Left lung (tissue), 10 donors: ENCODE measurements around the gene NUP50. TPM values are rescaled to one million over a fixed set of nuclear protein-coding genes. Genes with fewer than 3 reads are reported as not detected.
A peak's percentile ranks its signal among the peaks of the same experiment; 100 is the strongest.

Experiments
- ATAC-seq: fragments of 200-7000 bp; cut with Tn5 transposase; one replicate; pipeline ENCODE4 v1.9.1; 2020; ENCODE audit warnings: moderate library complexity
- DNase-seq, 4 donors: peaks; one replicate each; pipeline ENCODE4 v3.0.0-alpha.2; 2013 to 2020
- H3K27ac ChIP-seq, 2 donors: fragments of 200-600 bp; sonication (generic) in 1 of 2; one replicate each; pipeline versions ENCODE4 v1.5.0 to v1.8.0; 2020 to 2021
- H3K27me3 ChIP-seq, 2 donors: fragments of 200-600 bp; sonication (generic) in 1 of 2; one replicate each; pipeline versions ENCODE4 v1.5.0 to v1.8.0; 2020 to 2021
- H3K36me3 ChIP-seq, 2 donors: fragments of 200-600 bp; sonication (generic) in 1 of 2; one replicate each; pipeline versions ENCODE4 v1.5.0 to v1.8.0; 2020 to 2021
- H3K4me1 ChIP-seq, 2 donors: fragments of 200-600 bp; one replicate each; pipeline ENCODE4 v1.8.0; 2021
- H3K4me3 ChIP-seq, 2 donors: fragments of 200-600 bp; sonication (generic) in 1 of 2; one replicate each; pipeline versions ENCODE4 v1.5.0 to v1.8.0; 2020 to 2021; ENCODE audit warnings: mild to moderate bottlenecking in 1 of 2
- H3K9me3 ChIP-seq, 2 donors: fragments of 200-600 bp; sonication (generic) in 1 of 2; one replicate each; pipeline versions ENCODE4 v1.5.0 to v1.8.0; 2020 to 2021
- CTCF ChIP-seq, 2 donors: fragments of 200-600 bp; sonication (generic) in 1 of 2; IDR thresholded peaks; one replicate each; pipeline versions ENCODE4 v1.5.0 to v1.8.0; 2021; ENCODE audit warnings: antibody characterized with exemption in 2 of 2
- intact Hi-C, 2 donors: fragments of 100-400 bp; cut with DNase I; formaldehyde crosslinking; loops; one replicate each; pipeline versions ENCODE4 v1.11.2 to v1.14.2; 2022
- polyA plus RNA-seq, 6 donors: library from polyadenylated mRNA; unstranded; fragments of 120-200 nt; gene quantifications; one replicate each; pipeline ENCODE4 v1.2.1, GENCODE V29; 2013; ENCODE audit not compliant: insufficient read length in 6 of 6
- total RNA-seq, 2 donors: library from RNA; stranded (reverse); fragmentation: NEBNext Ultra II Directional; extraction: Animal tissue kit (Norgen Biotek cat#: 25700); gene quantifications; one replicate each; pipeline ENCODE4 v1.2.1, GENCODE V29; 2021
- donor health status: DM: no; HTN: yes; CAD: no.
- donor health status: DM: no; HTN: no; CAD: no.

NUP50 gene
- total and polyA plus RNA-seq, 8 donors, result 47.4 to 70.0 (median 52.9) TPM

GRCh38 chr22:45217806-45218205 is 54.1 kb downstream of the NUP50 start:
- H3K27ac ChIP-seq, result no peak overlapping the region
- H3K36me3 ChIP-seq, result no peaks in the 10 kb centered on the region
- no peaks in the 10 kb centered on the region for H3K27me3 ChIP-seq
- intact Hi-C loops, result no loop called here
- no peak for TF ChIP-seq CTCF (IDR thresholded peaks at IDR 0.05)
- DNase-seq (peak in 1 of 4 donors; percentile 34), ATAC-seq (no peak)
- H3K4me3 ChIP-seq, result no peak overlapping the region
- peaks cover 0 to 34% of the 10 kb centered on the region in 2 donors for H3K4me1 ChIP-seq
- H3K9me3 ChIP-seq, result no peaks in the 10 kb centered on the region

GRCh38 chr22:45218976-45219375 is 55.3 kb downstream of the NUP50 start:
- intact Hi-C loops, result no loop called here
- Histone ChIP-seq H3K4me3 (no peak overlapping the region), H3K4me1 (peaks cover 0 to 31% of the 10 kb centered on the region in 2 donors), H3K36me3 (no peaks in the 10 kb centered on the region), H3K9me3 (no peaks in the 10 kb centered on the region), H3K27ac (no peak overlapping the region), H3K27me3 (no peaks in the 10 kb centered on the region)
- TF ChIP-seq CTCF (IDR thresholded peaks at IDR 0.05), result no peak
- no peak for ATAC-seq
- DNase-seq, result no peak

- H3K27ac ChIP-seq, result no peak overlapping the region
- H3K9me3 ChIP-seq, result no peaks in the 10 kb centered on the region
- no peaks in the 10 kb centered on the region for H3K36me3 ChIP-seq
- no peaks in the 10 kb centered on the region for H3K27me3 ChIP-seq
- H3K4me3 ChIP-seq, result no peak overlapping the region
- no peak for TF ChIP-seq CTCF (IDR thresholded peaks at IDR 0.05)
- intact Hi-C loops, result no loop called here
- DNase-seq (no peak), ATAC-seq (no peak)
- H3K4me1 ChIP-seq, result peaks cover 2 to 47% of the 10 kb centered on the region in 2 donors
Measured at GRCh38 chr22:45221201-45221600, 57.5 kb downstream of the NUP50 start.

GRCh38 chr22:45223304-45224117 is 59.8 kb downstream of the NUP50 start:
- no peak overlapping the region for H3K27ac ChIP-seq
- no peaks in the 10 kb centered on the region for H3K9me3 ChIP-seq
- no peak for TF ChIP-seq CTCF (IDR thresholded peaks at IDR 0.05)
- intact Hi-C loops, result no loop called here
- DNase-seq, result no peak
- no peaks in the 10 kb centered on the region for H3K27me3 ChIP-seq
- no peak overlapping the region for H3K4me3 ChIP-seq
- peaks cover 5 to 66% of the 10 kb centered on the region in 2 donors for H3K4me1 ChIP-seq
- no peaks in the 10 kb centered on the region for H3K36me3 ChIP-seq
- no peak for ATAC-seq

GRCh38 chr22:45224331-45224730 is 60.6 kb downstream of the NUP50 start:
- intact Hi-C loops, result no loop called here
- Histone ChIP-seq H3K9me3 (no peaks in the 10 kb centered on the region), H3K4me1 (peaks cover 5 to 67% of the 10 kb centered on the region in 2 donors), H3K36me3 (no peaks in the 10 kb centered on the region), H3K4me3 (no peak overlapping the region), H3K27me3 (no peaks in the 10 kb centered on the region), H3K27ac (no peak overlapping the region)
- no peak for TF ChIP-seq CTCF (IDR thresholded peaks at IDR 0.05)
- no peak for DNase-seq
- no peak for ATAC-seq
